ENCODE measurements around the gene TYMS. TPM values are rescaled to one million over a fixed set of nuclear protein-coding genes. Genes with fewer than 3 reads are reported as not detected.

Gene TYMS
- total and polyA plus RNA-seq, 10 of the 15 experiments (the other 5 are each of a cell fraction or from before 2014, with no cell fraction given), result 34.8 to 524 (median 219) TPM

DNA sequence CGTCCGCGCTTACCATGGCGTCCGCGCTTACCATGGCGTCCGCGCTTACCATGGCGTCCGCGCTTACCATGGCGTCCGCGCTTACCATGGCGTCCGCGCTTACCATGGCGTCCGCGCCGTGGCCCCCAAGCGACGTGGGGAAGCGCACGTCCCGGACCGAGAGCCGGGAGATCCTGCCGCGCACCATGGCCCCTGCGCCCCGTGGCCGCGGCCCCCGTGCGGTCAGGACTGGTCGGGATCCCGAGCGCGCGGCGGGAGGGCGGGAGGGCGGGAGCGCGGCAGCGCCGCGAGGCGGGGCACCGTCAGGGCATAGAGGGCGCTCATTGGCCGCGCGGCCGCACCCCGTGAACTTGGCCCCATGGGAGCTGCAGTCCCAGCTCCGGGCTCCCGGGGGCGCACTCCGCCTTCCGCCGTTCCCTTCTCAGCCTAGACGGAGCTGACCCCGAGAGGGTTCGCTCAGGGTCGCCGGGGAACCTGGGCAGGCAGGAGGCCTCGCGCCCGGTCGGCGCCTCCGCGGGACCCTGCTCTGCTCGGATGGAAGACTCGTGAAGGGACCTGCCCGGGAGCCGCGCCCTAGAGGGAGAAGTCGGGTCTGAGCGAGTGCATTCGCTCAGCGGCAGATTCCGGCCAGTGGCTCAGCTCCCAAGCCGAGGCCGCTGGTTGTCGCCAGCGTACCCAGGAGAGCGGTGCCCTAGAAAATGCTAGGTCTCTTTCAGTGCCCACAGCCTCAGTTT is 55.1 kb downstream of the TYMS start, which contains the start of gene ENOSF1 (continued):
- TF ChIP-seq RUNX3 (IDR thresholded peaks at IDR 0.05; ENCODE audit: low read length) (peak; percentile 52), POLR2AphosphoS2 (IDR thresholded peaks at IDR 0.05; ENCODE audit: low read depth, low read length) (no peak), CHD2 (IDR thresholded peaks at IDR 0.05; ENCODE audit: borderline replicate concordance, low read depth, low read length) (no peak), FOXM1 (IDR thresholded peaks at IDR 0.05; ENCODE audit: low read depth, low read length) (no peak), NBN (IDR thresholded peaks at IDR 0.05) (no peak), RAD21 (IDR thresholded peaks at IDR 0.05; ENCODE audit: insufficient read depth, low read depth, low read length) (peak; percentile 46; the same call in 1 of the 2 replicates), SUZ12 (IDR thresholded peaks at IDR 0.05; ENCODE audit: unreplicated experiment) (no peak), SMARCA5 (IDR thresholded peaks at IDR 0.05) (no peak), SRF (IDR thresholded peaks at IDR 0.05; ENCODE audit: low read depth in 2 of 2, low read length in 2 of 2) (no peak), SMAD1 (IDR thresholded peaks at IDR 0.05; ENCODE audit: low read depth, partially characterized antibody) (no peak), STAT1 (conservative IDR thresholded peaks at IDR 0.05) (no peak), STAT3 (IDR thresholded peaks at IDR 0.05; ENCODE audit: low read depth, low read length) (no peak), EED (IDR thresholded peaks at IDR 0.05; ENCODE audit: low read depth) (no peak), CBX3 (IDR thresholded peaks at IDR 0.05; ENCODE audit: borderline replicate concordance, low read depth) (no peak), IKZF2 (IDR thresholded peaks at IDR 0.05) (no peak), MEF2A (IDR thresholded peaks at IDR 0.05; ENCODE audit: insufficient read depth, low read depth, low read length) (no peak)
- TF ChIP-seq, protein P1, sequence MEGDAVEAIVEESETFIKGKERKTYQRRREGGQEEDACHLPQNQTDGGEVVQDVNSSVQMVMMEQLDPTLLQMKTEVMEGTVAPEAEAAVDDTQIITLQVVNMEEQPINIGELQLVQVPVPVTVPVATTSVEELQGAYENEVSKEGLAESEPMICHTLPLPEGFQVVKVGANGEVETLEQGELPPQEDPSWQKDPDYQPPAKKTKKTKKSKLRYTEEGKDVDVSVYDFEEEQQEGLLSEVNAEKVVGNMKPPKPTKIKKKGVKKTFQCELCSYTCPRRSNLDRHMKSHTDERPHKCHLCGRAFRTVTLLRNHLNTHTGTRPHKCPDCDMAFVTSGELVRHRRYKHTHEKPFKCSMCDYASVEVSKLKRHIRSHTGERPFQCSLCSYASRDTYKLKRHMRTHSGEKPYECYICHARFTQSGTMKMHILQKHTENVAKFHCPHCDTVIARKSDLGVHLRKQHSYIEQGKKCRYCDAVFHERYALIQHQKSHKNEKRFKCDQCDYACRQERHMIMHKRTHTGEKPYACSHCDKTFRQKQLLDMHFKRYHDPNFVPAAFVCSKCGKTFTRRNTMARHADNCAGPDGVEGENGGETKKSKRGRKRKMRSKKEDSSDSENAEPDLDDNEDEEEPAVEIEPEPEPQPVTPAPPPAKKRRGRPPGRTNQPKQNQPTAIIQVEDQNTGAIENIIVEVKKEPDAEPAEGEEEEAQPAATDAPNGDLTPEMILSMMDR (IDR thresholded peaks at IDR 0.05 in 2 of 3, conservative IDR thresholded peaks at IDR 0.05 in 1 of 3; ENCODE audit: control insufficient read depth in 2 of 3, extremely low read depth in 1 of 3, insufficient read depth in 1 of 3, low read depth in 3 of 3, low read length in 3 of 3), result peak in 2 of 3 experiments; percentile 37 to 62; a peak in 4 of 6 replicates
- TF ChIP-seq, protein P2, sequence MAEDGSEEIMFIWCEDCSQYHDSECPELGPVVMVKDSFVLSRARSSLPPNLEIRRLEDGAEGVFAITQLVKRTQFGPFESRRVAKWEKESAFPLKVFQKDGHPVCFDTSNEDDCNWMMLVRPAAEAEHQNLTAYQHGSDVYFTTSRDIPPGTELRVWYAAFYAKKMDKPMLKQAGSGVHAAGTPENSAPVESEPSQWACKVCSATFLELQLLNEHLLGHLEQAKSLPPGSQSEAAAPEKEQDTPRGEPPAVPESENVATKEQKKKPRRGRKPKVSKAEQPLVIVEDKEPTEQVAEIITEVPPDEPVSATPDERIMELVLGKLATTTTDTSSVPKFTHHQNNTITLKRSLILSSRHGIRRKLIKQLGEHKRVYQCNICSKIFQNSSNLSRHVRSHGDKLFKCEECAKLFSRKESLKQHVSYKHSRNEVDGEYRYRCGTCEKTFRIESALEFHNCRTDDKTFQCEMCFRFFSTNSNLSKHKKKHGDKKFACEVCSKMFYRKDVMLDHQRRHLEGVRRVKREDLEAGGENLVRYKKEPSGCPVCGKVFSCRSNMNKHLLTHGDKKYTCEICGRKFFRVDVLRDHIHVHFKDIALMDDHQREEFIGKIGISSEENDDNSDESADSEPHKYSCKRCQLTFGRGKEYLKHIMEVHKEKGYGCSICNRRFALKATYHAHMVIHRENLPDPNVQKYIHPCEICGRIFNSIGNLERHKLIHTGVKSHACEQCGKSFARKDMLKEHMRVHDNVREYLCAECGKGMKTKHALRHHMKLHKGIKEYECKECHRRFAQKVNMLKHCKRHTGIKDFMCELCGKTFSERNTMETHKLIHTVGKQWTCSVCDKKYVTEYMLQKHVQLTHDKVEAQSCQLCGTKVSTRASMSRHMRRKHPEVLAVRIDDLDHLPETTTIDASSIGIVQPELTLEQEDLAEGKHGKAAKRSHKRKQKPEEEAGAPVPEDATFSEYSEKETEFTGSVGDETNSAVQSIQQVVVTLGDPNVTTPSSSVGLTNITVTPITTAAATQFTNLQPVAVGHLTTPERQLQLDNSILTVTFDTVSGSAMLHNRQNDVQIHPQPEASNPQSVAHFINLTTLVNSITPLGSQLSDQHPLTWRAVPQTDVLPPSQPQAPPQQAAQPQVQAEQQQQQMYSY (CRISPR knock-in tag; IDR thresholded peaks at IDR 0.05), result no peak

Measured in GM12878 (cell line).